ENCODE data around the gene JMJD6.

DNA sequence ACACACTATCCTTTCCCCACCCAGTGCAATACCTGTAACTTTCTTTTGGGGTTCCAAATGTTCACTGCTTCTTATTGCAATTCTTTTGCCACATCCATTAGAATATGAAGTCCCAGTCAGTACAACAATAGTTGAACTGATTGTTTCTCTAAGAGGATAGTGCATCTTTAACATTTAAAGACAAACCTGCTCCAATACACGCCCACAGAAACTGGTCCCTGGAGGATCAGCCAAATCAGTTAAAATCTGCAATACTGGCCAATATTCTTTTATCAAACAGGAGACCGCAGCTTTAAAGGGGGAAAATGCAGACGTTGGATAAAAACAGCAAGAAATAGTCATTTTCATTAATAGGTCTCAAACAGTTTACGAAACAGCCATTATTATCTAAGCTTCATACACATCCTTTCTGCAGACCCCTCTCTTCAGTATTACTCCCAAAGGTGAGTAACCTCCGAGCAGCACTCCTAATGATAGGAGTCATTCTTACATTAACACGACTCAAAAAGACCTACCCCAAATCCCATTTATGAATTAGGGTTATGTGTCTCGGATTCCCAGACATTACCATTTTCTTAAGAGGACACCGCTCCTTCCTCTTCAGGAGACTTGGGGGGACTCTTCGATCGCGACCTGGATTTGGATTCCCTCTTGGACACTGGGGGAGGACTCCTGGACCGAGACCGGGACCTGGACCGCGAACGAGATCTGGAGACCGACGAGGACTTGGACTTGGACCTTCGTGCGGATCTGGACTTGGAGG, 9.4 kb upstream of the JMJD6 start:
- TF ChIP-seq, protein P1, sequence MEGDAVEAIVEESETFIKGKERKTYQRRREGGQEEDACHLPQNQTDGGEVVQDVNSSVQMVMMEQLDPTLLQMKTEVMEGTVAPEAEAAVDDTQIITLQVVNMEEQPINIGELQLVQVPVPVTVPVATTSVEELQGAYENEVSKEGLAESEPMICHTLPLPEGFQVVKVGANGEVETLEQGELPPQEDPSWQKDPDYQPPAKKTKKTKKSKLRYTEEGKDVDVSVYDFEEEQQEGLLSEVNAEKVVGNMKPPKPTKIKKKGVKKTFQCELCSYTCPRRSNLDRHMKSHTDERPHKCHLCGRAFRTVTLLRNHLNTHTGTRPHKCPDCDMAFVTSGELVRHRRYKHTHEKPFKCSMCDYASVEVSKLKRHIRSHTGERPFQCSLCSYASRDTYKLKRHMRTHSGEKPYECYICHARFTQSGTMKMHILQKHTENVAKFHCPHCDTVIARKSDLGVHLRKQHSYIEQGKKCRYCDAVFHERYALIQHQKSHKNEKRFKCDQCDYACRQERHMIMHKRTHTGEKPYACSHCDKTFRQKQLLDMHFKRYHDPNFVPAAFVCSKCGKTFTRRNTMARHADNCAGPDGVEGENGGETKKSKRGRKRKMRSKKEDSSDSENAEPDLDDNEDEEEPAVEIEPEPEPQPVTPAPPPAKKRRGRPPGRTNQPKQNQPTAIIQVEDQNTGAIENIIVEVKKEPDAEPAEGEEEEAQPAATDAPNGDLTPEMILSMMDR (conservative IDR thresholded peaks at IDR 0.05; ENCODE audit: low read length): no peak
- no peak for TF ChIP-seq EZH2phosphoT487 (IDR thresholded peaks at IDR 0.05; ENCODE audit: borderline replicate concordance)

All from Loucy (cell line).